Retinal pigment epithelial cell (primary cell): ENCODE measurements around the gene FBXW11.
"Not testable (repeated sequence)": the region's sequence is repeated elsewhere in the genome, so short reads cannot be mapped to it uniquely, and the experiment has no call there.

Experiments used
- DNase-seq: peaks from one replicate; pipeline ENCODE4 v3.0.0-alpha.2; 2010; ENCODE audit warnings: low read depth
- H3K4me3 ChIP-seq: 2 replicates; pipeline ENCODE4 v1.5.1; 2011; ENCODE audit warnings: mild to moderate bottlenecking, low read length, control low read depth, moderate library complexity
- TF ChIP-seq, protein P1 (sequence below): conservative IDR thresholded peaks from 2 replicates; pipeline ENCODE4 v1.5.1; 2011; ENCODE audit warnings: low read depth, low read length, control low read depth, inconsistent platforms

FBXW11 gene

DNA sequence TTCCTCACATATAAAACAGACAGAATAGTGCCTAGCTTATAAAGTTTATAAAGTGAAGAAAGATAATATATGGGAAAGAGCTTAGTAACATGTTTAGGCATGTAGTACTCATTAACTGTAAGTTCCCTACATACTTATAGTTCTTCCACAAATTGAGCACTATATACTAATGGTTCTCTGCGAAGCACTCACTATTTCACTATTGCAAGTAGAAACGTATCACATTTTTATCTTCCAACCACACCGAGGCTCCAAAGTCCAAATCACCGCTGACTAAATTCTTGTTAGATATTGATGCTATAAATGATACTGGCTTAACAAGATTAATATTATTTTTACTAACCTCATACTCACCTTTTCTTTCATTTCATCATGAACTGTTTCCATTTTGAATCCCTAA, 61.0 kb downstream of the FBXW11 start:
- H3K4me3 ChIP-seq: no peak overlapping the region
- no peak for DNase-seq
- TF ChIP-seq, protein P1, sequence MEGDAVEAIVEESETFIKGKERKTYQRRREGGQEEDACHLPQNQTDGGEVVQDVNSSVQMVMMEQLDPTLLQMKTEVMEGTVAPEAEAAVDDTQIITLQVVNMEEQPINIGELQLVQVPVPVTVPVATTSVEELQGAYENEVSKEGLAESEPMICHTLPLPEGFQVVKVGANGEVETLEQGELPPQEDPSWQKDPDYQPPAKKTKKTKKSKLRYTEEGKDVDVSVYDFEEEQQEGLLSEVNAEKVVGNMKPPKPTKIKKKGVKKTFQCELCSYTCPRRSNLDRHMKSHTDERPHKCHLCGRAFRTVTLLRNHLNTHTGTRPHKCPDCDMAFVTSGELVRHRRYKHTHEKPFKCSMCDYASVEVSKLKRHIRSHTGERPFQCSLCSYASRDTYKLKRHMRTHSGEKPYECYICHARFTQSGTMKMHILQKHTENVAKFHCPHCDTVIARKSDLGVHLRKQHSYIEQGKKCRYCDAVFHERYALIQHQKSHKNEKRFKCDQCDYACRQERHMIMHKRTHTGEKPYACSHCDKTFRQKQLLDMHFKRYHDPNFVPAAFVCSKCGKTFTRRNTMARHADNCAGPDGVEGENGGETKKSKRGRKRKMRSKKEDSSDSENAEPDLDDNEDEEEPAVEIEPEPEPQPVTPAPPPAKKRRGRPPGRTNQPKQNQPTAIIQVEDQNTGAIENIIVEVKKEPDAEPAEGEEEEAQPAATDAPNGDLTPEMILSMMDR: no peak

DNA sequence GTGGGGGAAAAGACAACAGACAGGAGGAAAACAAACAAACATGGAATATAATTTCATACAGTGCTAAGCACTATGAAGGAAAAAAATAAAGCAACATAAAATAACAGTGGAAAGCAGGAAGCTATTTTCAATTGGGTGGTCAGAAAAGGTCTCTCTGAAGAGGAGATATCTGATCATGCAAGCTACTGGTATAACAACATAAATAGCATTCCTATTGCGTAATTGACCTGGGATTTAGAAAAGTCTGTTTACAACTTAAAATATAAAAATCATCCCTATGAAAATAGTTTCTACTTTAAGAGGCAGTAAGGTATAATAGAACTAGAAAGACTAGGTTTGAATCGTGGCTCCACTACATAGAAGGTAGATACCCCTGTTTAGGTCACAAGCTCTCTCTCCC, 61.4 kb downstream of the FBXW11 start:
- H3K4me3 ChIP-seq: no peak overlapping the region
- TF ChIP-seq, protein P1: no peak
- DNase-seq: no peak

DNA sequence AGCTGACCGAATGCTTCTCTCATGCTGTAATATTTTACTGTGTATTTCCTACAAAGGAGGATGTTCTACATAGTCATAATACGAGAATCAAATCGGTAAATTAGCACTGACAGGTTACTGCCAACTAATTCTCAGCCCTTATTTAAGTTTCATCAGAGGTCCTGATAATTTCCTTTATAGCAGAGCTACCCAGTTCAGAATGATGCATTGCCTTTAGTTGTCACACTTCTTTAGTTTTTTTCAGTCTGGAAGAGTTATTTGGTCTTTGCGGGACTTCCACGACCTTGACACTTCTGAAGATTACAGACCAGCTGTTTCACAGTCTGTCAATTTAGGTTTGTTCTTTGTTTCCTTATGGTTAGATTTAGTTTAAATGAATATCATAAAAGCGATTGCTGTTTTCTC, 64.3 kb downstream of the FBXW11 start:
- not testable (repeated sequence) for DNase-seq, H3K4me3 ChIP-seq

DNA sequence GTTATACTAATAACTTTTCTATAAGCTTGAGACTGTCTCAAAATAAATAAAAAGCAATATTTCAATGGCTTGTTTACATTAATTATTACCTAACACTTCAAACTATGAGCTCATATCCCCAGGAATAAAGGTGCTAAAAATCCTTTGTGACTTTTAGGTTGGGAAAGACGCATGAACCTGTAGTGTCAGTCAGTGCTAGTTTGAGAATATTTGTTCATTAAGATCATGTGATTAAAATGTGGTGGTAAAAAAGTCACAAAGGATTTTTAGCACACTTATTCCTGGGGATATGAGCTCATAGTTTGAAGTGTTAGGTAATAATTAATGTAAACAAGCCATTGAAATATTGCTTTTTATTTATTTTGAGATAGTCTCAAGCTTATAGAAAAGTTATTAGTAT, 64.8 kb downstream of the FBXW11 start:
- not testable (repeated sequence) for DNase-seq, H3K4me3 ChIP-seq

DNA sequence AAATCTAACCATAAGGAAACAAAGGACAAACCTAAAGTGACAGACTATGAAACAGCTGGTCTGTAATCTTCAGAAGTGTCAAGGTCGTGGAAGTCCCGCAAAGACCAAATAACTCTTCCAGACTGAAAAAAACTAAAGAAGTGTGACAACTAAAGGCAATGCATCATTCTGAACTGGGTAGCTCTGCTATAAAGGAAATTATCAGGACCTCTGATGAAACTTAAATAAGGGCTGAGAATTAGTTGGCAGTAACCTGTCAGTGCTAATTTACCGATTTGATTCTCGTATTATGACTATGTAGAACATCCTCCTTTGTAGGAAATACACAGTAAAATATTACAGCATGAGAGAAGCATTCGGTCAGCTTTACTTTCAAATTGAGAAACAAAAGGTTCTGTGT, 65.2 kb downstream of the FBXW11 start:
- not testable (repeated sequence) for DNase-seq

DNA sequence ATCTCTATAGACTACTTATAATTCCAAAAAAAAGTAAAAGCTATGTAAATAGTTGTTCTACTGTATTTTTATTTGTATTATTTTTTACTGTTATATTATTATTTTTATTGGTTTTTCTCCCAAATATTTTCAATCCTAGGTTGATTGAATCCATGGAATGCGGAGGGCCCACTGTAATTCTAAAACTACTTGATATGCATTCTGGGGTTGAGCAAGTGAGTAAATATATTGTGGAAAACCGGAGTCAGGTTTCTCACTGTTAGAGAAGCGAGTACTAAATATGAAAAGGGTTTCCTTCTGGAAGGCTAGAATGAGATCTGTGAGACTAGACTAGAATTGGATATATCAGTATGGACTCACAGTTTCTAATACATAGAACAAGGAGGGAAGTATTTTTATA, 66.5 kb downstream of the FBXW11 start:
- no peak overlapping the region for H3K4me3 ChIP-seq
- DNase-seq: no peak
- TF ChIP-seq, protein P1: no peak

More for the DNA sequence above, 65.2 kb downstream of the FBXW11 start:
- not testable (repeated sequence) for H3K4me3 ChIP-seq

DNA sequence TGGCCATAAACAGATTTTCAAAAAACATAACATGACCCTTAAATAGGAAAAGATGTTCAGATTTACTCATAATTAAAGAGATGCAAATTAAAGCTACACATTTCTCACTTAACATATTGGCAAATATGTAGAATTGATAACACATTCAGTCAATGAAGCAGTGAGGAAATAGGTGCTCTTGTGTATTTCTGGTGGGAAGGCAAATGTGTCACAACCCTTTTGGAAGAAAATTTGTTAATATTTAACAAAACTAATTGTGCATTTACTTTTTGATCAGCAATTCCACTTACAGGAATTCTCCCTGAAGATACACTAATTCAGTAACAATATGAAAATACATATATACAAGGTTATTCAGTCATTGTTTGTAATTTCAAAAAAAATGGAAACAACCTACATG, 68.1 kb downstream of the FBXW11 start:
- H3K4me3 ChIP-seq: no peak overlapping the region
- no peak for DNase-seq
- TF ChIP-seq, protein P1: no peak

DNA sequence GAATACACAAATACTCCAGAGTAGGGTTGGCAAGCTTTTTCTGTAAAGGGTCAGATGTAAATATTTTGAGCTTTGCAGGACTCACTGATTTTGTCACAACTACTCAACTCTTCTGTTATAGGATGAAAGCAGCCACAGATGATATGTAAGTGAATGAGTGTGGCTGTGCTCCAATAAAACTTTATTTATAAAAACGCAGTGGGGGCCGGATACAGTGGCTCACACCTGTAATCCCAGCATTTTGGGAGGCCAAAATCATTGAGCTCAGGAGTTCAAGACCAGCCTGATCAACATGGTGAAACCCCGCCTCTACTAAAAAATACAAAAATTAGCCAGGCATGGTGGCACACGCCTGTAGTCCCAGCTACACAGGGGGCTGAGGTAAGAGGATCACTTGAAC, 69.1 kb downstream of the FBXW11 start:
- DNase-seq: no peak
- no peak overlapping the region for H3K4me3 ChIP-seq
- TF ChIP-seq, protein P1: no peak

DNA sequence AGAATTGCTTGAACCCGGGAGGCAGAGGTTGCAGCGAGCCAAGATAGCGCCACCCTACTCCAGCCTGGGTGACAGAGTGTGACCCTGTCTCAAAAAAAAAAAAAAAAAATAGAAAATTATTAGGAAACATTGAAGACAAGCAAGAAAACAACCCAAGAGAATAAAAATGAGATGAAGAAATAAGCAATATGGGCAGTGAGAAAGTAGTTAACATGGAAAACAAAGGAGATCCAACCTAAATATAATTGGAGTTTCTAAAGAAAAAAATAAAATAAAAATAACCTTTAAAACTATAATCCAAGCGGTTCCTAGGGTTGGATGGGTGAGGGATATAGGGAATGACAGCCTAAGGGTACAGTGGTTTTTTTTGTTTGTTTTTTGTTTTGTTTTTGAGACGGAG, 71.9 kb downstream of the FBXW11 start:
- no peak overlapping the region for H3K4me3 ChIP-seq
- TF ChIP-seq, protein P1: no peak
- DNase-seq: no peak
